RKO (cell line): ENCODE results near the gene PADI6.

ENCODE experiments used
- DNase-seq: peaks from one replicate; pipeline ENCODE4 v3.0.0-alpha.2; 2016; ENCODE audit warnings: low spot score

PADI6 gene

DNA sequence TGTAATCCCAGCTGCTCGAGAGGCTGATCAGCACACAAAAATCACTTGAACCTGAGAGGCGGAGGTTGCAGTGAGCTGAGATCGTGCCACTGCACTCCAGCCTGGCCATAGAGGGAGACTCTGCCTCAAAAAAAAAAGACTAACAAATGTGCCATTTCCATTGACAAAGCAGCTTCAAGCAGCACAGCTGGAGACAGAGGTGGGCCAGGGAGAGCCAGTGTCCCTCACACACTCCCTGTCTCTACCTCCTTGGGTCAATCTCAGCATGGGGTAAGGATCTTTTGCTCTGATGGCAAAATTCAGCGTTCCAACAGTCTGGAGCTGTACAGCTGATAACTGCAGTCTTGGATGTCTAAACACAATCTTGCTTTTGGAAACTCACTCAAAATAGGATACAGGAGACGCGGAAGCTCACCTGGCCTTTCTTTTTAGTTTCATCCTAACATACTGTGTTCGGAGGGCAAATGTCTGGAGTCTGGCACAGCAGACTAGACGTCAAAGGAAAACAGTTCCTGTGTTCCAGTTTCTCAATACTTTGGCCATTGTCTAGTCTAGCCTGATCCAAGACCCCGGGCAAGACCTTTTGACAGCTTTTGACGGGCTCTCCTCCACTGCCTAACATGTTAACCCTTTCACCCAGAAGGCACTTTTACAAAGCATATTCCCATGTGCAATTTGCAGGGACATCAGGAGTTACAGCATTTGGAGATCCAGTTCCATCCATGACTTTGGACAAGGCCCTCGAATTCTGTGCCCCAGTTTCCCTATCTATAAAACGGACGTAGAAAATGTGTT is 64.6 kb downstream of the PADI6 start:
- DNase-seq: no peak

DNA sequence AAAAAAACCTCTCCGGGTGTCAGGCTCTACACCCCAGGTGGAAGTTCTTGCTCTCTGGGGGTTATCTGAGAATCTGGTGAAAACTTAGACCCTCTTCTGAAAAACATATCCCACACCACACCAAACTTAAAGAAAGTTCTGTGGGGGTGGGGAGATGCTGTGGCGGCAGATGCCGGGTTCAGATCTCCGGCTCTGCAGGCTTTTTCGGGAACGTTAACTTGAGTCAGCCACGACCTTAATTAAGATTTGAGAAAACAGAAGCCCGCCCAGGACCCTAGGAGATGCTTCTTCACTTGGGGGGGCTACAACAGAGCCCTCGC is 65.2 kb downstream of the PADI6 start:
- DNase-seq: peak; percentile 33

GRCh38 chr1:17437580-17438317 is 65.8 kb downstream of the PADI6 start:
- DNase-seq: peak; percentile 55

DNA sequence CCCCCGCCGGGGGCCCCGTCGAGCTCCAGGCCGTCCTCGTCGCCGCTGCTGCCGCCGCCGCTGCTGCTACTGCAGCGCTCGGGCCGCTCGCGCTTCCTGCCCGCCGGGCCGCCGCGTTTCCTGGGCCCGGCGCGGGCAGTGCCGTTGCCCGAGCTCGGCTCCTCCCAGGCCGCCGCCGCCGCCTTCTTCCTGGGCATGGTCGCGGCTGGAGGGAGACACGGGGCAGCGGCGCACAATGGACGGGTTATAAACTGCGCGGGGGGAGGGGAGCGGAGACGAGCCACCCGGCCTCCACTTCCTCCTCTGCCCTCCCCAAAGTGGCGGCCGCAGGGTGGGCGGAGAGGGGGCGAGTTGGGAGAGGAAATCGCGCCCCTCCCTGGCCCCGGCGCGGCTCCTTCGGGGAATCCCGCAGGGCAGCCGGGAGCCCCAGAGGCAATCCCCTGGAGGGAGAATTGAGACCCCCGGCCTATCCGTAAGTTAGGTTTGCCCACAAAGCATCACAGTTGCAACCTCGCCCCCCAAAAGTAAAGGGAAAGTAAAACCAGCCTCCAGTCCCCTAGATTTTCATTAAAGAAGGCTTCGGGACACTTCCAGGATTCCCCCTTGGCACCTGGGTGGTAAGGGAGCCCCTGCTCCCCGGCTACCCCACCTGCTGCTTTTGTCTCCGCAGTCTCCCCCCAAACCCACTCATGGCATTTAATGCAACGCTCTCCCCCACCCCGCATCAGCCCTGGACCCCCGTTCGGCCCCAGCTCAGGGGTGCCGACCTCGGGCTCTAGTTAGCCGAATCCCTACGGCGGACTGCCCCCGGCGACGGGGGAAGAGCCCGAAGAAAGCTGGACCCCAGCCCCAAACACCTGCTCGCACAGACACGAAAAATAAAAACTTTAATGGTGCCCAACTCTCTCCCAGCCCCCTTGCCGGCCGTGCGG is 66.6 kb downstream of the PADI6 start:
- peak; percentile 58 for DNase-seq

DNA sequence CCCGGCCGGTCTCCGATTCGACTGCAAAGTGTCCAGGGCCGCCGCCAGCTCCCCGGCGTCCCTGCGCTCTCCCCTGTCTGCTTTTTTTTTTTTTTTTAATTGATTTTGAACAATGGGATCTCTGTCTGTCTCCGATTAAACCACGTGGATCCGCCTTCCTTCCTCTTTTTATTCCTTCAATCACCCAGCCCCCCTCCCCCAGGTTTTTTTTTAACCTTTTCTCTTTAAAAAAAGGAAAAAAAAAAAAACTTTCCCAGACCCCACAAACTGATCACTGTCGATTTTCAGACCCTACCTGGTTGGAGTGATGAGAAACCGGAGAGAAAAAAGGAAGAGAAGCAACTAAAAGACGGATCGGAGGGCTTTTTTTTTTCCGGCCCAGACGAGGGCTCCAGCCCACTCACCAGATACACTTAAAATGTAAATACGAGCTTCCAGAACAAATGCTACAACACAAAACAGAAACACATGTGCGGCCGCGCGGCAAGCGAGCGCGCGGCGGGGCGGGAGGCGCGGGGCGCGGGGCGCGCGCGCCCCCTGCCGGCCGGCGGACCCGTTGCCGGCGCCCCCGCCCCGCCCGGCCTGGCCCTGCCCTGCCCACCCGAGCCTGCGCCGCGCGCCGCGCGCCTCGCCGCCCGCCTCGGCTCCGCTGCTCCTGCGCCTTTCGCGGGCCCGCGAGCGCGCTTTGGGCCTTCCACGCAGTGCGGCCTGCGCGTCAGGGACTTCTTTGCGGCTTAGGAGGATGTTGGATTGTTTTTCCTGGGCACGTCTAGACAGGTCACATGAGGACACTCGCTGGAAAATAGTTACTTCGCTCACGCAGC is 67.5 kb downstream of the PADI6 start, which contains the start of gene RCC2:
RCC2 (minus strand) TSS at position 428 of the 824 bp plus-strand sequence. CDS start 1,163 bp downstream, outside the sequence.
- DNase-seq: peak; percentile 90

DNA sequence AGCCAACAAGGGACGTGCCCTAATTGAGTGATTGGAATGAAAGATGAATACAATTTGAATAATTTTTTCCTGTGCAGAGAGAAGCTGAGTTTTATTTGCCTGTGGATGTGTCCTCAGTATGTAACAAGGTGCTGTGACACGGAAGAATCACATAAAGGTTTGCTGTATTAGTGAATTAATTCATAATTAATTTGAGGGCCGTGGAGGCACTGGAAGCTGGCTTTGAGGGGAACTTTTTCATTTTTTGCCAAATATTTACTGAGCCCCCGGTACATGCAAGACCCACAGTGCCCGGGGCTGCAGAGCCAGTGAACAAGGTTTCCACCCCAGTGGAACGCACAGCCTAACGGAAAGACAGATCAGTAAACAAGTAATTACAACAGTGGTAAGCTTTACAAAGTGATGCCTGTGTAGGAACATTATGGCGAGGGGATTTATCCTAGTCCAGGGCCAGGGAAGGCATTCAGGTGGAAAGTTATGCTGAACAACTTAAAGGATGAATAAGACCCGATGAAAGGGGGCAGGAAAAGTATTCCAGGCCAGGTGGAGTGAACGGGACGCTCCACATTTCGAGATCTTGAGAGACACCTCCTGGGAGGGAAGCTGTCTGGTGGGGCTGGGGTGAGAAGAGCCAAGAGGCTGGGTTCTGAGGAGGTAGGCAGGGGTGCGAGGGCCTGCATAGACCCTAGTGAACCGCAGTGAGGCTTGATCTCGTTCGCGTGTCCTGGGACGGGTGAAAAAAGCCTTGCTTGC is 68.3 kb downstream of the PADI6 start:
- DNase-seq: no peak

GRCh38 chr1:17440827-17441168 is 68.8 kb downstream of the PADI6 start:
- no peak for DNase-seq

DNA sequence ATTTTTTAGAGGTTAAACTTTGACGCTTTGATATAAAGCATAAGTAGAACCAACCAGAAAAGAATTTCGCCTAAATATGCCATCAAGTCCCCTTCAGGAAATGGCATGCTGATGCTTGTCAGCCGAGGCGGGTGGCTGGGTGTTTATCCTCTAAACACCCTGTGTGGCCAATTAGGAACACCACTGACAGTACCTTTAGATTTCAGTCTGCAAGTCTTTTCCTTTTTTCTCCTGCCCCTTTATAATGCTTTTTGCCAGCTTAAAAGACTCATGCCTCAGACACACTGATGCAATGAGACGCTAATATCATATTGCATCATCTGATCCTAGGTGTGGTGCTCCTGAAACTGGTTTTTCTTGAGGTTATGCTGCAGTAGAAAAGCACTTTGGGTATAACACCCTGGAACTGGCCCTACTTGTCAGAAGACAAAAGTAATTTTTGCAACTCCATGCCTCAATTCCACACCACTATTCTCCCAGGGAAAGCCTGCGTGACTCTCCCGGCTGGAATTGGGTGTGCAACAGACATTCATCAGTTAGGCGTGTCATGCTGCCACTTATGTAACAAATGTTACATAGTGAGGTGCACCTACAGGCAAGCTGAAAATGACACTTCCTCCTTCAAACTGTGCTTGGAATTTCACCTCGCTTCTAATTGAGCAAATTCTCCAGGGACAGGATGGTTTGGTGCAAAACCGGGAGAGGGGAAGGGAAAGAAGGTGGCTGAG is 69.4 kb downstream of the PADI6 start:
- DNase-seq: peak; percentile 58

DNA sequence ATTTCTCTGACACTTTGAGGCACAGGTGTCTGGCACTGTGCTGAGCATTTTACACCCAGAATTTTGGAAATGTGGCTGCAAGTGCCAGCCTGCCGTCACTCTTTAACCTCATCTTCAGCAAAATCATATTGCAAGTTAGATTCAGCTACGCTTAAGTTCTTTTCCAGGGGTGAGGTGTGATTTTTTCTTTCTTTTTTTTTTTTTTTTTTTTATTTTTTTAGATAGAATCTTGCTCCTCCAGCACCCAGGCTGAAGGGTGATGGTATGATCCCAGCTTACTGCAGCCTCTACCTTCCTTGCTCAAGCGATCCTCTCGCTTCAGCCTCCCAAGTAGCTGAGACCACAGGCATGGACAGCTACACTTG is 70.0 kb downstream of the PADI6 start:
- no peak for DNase-seq

DNA sequence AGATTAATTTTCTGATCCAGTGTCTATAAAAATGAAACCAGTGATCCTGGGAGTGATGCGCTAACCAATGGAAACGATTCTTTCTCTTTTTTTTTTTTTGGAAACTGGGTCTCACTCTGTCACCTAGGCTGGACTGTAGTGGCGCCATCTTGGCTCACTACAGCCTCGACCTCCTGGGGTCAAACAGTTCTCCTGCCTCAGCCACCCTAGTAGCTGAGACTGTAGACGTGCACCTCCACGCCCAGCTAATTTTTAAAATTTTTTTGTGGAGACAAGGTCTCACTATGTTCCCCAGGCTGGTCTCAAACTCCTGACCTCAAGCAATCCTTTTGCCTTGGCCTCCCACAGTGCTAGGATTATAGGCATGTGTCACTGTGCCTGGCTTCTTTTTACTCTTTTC is 70.8 kb downstream of the PADI6 start:
- DNase-seq: no peak

GRCh38 chr1:17447501-17447992 is 75.6 kb downstream of the PADI6 start:
- no peak for DNase-seq
